ENCODE data around the gene FSTL5.

FSTL5 gene

GRCh38 chr4:161696944-161697343 lies 466.9 kb downstream of the FSTL5 start:
- no peak for DNase-seq

GRCh38 chr4:161680146-161680545 lies 483.7 kb downstream of the FSTL5 start:
- DNase-seq: no peak

GRCh38 chr4:161664740-161665139 lies 499.1 kb downstream of the FSTL5 start:
- DNase-seq: no peak

GRCh38 chr4:161663844-161664243 lies 500.0 kb downstream of the FSTL5 start:
- no peak for DNase-seq

- DNase-seq: no peak
Measured at GRCh38 chr4:161658676-161659075, 505.1 kb downstream of the FSTL5 start.

GRCh38 chr4:161657616-161658015 lies 506.2 kb downstream of the FSTL5 start:
- DNase-seq: no peak

- no peak for DNase-seq
Measured at GRCh38 chr4:161656594-161656993, 507.2 kb downstream of the FSTL5 start.

- no peak for DNase-seq
Measured at GRCh38 chr4:161655148-161655547, 508.7 kb downstream of the FSTL5 start.

GRCh38 chr4:161653697-161654096 lies 510.1 kb downstream of the FSTL5 start:
- no peak for DNase-seq

- DNase-seq: no peak
Measured at GRCh38 chr4:161651586-161651985, 512.2 kb downstream of the FSTL5 start.

GRCh38 chr4:161650812-161651211 lies 513.0 kb downstream of the FSTL5 start:
- DNase-seq: no peak

- DNase-seq: no peak
Measured at GRCh38 chr4:161647757-161648156, 516.0 kb downstream of the FSTL5 start.

GRCh38 chr4:161642708-161643107 lies 521.1 kb downstream of the FSTL5 start:
- no peak for DNase-seq

- DNase-seq: no peak
Measured at GRCh38 chr4:161629694-161630441, 533.9 kb downstream of the FSTL5 start.

GRCh38 chr4:161604516-161605300 lies 559.1 kb downstream of the FSTL5 start:
- no peak for DNase-seq

- DNase-seq: no peak
Measured at GRCh38 chr4:161601011-161601410, 562.8 kb downstream of the FSTL5 start.

GRCh38 chr4:161595230-161595771 lies 568.5 kb downstream of the FSTL5 start:
- DNase-seq: no peak

- no peak for DNase-seq
Measured at GRCh38 chr4:161585011-161585410, 578.8 kb downstream of the FSTL5 start.

GRCh38 chr4:161583549-161583948 lies 580.3 kb downstream of the FSTL5 start:
- DNase-seq: no peak

GRCh38 chr4:161581262-161582230 lies 582.3 kb downstream of the FSTL5 start:
- no peak for DNase-seq

- no peak for DNase-seq
Measured at GRCh38 chr4:161577579-161578301, 586.1 kb downstream of the FSTL5 start.

GRCh38 chr4:161573836-161574235 lies 590.0 kb downstream of the FSTL5 start:
- DNase-seq: no peak
